ENCODE results near the gene MYRFL.

DNA sequence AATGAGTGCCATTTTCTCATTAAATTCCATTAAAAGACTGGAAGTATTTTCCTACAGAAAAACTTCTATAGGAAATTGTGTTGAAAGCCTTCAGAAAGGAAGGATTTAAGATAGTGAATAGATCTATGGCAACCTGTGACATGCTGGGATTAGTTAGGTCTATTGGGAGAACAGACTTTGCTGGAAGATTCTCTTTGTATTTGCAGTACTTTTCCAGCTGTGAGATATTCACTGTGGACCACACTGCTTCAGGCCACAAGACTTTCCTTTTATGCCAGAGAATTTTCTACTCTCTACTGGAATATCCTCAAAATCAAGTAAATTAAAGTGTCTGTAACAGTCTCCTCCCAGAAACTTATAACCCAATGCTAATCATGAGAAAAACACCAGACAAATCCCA, 136.2 kb downstream of the MYRFL start:
- TF ChIP-seq GATA2 (IDR thresholded peaks at IDR 0.05; ENCODE audit: low read depth, low read length), result no peak
- TF ChIP-seq GATA3 (IDR thresholded peaks at IDR 0.05; ENCODE audit: low read depth, low read length), result no peak

Data from SH-SY5Y (cell line).